ENCODE data around the gene MICU1. TPM values are rescaled to one million over a fixed set of nuclear protein-coding genes. Genes with fewer than 3 reads are reported as not detected.

The MICU1 gene
- total and polyA plus RNA-seq, 9 donors = 29.9 to 117 (median 44.5) TPM

DNA sequence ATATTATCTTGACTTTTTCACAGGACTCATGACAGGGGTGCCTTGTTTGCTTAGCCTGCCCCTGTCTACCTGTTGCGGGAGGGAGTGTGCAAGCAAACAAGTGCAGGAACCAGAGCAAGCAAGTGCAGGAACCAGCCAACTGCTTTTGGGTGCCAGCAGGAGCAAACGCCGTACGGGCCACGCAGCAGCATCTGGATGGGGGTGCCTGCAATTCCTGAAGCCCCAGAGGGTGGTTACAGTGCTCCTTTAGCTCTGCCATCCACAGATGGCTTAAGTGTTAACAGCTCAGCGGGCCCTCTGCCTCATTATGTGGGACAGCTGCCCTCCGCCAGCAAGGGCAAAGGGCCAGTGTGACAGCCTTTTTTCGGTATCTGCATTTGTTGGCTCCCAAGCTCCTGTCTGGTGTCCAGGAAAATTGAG, 83.5 kb downstream of the MICU1 start:
- no peaks in the 10 kb centered on the region for H3K4me1 ChIP-seq (ENCODE audit: insufficient read depth)
- H3K27me3 ChIP-seq = no peaks in the 10 kb centered on the region
- no peak overlapping the region for H3K27ac ChIP-seq
- no peaks in the 10 kb centered on the region for H3K9me3 ChIP-seq
- DNase-seq = no peak
- WGBS, 3 donors = 95 to 97% (median 96%) methylated on average over 8 of the region's 8 CpGs
- no peak overlapping the region for H3K4me3 ChIP-seq
- TF ChIP-seq EP300 (IDR thresholded peaks at IDR 0.05) (no peak), POLR2A (IDR thresholded peaks at IDR 0.05) (no peak)
- TF ChIP-seq, protein P1, sequence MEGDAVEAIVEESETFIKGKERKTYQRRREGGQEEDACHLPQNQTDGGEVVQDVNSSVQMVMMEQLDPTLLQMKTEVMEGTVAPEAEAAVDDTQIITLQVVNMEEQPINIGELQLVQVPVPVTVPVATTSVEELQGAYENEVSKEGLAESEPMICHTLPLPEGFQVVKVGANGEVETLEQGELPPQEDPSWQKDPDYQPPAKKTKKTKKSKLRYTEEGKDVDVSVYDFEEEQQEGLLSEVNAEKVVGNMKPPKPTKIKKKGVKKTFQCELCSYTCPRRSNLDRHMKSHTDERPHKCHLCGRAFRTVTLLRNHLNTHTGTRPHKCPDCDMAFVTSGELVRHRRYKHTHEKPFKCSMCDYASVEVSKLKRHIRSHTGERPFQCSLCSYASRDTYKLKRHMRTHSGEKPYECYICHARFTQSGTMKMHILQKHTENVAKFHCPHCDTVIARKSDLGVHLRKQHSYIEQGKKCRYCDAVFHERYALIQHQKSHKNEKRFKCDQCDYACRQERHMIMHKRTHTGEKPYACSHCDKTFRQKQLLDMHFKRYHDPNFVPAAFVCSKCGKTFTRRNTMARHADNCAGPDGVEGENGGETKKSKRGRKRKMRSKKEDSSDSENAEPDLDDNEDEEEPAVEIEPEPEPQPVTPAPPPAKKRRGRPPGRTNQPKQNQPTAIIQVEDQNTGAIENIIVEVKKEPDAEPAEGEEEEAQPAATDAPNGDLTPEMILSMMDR (IDR thresholded peaks at IDR 0.05) = no peak
- no peaks in the 10 kb centered on the region for H3K36me3 ChIP-seq
- intact Hi-C loops (cut with DNase I) = no loop called here

DNA sequence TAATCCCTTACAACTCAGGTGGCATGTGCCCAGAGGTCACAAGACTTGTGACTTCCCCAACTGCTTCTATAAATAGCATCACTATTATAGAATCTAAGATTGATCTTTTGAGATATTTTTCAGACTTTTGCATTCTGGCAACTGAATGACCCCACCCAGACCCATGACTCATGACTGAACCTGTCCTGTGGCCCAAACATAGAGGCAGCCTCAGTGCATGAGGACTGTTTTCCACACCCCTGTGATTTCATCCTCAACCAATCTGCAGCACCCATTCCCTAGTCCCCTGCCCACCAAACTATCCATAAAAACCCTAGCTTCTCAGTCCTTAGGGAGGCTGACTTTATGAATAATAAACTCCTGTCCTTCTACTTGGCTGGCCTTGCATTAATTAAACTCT, 84.5 kb downstream of the MICU1 start:
- no peak overlapping the region for H3K27ac ChIP-seq
- H3K4me3 ChIP-seq = no peak overlapping the region
- H3K27me3 ChIP-seq = no peaks in the 10 kb centered on the region
- no peak for DNase-seq
- intact Hi-C loops (cut with DNase I) = no loop called here
- TF ChIP-seq POLR2A (IDR thresholded peaks at IDR 0.05) = no peak
- TF ChIP-seq, protein P1 (IDR thresholded peaks at IDR 0.05) = no peak
- no peak for TF ChIP-seq EP300 (IDR thresholded peaks at IDR 0.05)
- no peaks in the 10 kb centered on the region for H3K36me3 ChIP-seq
- H3K9me3 ChIP-seq = no peaks in the 10 kb centered on the region
- H3K4me1 ChIP-seq (ENCODE audit: insufficient read depth) = no peaks in the 10 kb centered on the region

DNA sequence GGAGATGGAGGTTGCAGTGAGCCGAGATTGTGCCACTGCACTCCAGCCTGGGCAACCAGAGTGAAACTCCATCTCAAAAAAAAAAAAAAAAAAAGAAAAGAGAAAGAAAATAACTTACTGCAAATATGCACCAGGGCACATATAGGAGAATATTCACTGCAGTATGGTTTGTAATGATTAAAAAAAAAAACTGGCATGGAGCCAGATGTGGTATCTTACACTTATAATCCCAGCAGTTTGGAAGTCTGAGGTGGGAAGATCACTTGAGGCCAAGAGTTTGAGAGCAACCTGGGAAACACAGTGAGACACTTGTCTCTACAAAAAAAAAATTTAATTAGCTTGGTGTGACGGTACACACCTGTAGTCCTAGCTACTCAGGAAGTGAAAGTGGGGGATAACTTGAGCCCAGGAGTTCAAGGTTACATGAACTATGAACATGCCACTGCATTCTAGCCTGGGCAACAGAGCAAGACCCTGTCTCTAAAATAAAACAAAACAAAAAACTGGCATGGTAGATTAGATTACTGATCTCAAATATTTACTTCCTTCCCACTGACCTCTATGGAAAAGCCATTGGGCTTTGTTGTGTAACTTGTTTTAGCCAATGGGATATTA, 85.6 kb downstream of the MICU1 start:
- TF ChIP-seq, protein P1 (IDR thresholded peaks at IDR 0.05) = no peak
- no peak for TF ChIP-seq EP300 (IDR thresholded peaks at IDR 0.05)
- TF ChIP-seq POLR2A (IDR thresholded peaks at IDR 0.05) = no peak
- intact Hi-C loops (cut with DNase I) = no loop called here
- Histone ChIP-seq H3K27ac (no peak overlapping the region), H3K36me3 (no peaks in the 10 kb centered on the region), H3K4me1 (ENCODE audit: insufficient read depth) (no peaks in the 10 kb centered on the region), H3K27me3 (no peaks in the 10 kb centered on the region), H3K4me3 (no peak overlapping the region), H3K9me3 (no peaks in the 10 kb centered on the region)
- DNase-seq = no peak
- 96 to 99% (median 99%) methylated on average over 2 of the region's 2 CpGs for WGBS, 3 donors

DNA sequence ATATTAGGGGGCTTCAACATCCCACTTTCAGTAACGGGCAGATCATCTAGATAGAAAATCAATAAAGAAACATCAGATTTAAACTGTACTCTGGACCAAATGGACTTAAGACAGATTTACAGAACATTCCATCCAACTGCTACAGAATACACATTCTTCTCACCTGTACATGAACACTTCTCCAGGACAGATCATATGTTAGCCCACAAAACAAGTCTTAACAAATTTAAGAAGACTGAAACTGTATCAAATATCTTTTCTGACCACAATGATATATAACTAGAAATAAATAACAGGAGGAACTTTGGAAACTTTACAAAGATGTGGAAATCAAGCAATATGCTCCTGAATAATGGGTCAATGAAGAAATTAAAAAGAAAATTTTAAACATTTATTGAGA, 86.7 kb downstream of the MICU1 start:
- Histone ChIP-seq H3K27me3 (no peaks in the 10 kb centered on the region), H3K36me3 (no peaks in the 10 kb centered on the region), H3K27ac (no peak overlapping the region), H3K9me3 (no peaks in the 10 kb centered on the region), H3K4me3 (no peak overlapping the region), H3K4me1 (ENCODE audit: insufficient read depth) (no peaks in the 10 kb centered on the region)
- TF ChIP-seq, protein P1 (IDR thresholded peaks at IDR 0.05) = no peak
- TF ChIP-seq POLR2A (IDR thresholded peaks at IDR 0.05) = no peak
- no peak for TF ChIP-seq EP300 (IDR thresholded peaks at IDR 0.05)
- WGBS, 3 donors = 95 to 97% (median 97%) methylated on average over 1 of the region's 1 CpG
- DNase-seq = no peak
- intact Hi-C loops (cut with DNase I) = no loop called here

Data from ovary (tissue), 9 donors.